Superior temporal gyrus (tissue), 1 donor: Measurements from ENCODE around the gene ALG8.
"Not testable (repeated sequence)": the region's sequence is repeated elsewhere in the genome, so short reads cannot be mapped to it uniquely, and the experiment has no call there.

Experiments
- DNase-seq: peaks from one replicate; pipeline ENCODE4 v3.0.0-alpha.2; 2016; ENCODE audit errors: extremely low spot score

ALG8 gene

GRCh38 chr11:78100676-78101472, 38.6 kb downstream of the ALG8 start:
- peak; percentile 58 for DNase-seq

DNA sequence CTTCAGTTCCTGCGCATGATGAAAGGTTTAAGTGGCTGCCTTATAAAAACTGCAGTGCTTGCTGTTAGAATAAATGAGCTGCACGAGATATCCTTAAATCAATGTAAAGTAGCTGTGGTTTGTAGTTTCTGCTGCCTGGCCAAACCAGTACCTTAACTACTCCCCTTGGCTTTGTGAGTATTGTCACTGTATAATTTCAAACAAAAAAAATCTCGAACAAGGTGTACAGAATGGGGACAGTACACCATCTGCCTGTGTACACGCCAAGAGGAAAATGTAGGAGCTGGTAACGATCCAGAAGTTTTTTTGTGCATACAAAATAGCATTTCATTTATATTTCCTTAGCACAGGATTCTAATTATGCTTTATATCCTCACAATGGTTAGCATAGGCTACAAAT, 39.2 kb downstream of the ALG8 start:
- peak; percentile 51 for DNase-seq

GRCh38 chr11:78099666-78100065, 39.8 kb downstream of the ALG8 start:
- no peak for DNase-seq

DNA sequence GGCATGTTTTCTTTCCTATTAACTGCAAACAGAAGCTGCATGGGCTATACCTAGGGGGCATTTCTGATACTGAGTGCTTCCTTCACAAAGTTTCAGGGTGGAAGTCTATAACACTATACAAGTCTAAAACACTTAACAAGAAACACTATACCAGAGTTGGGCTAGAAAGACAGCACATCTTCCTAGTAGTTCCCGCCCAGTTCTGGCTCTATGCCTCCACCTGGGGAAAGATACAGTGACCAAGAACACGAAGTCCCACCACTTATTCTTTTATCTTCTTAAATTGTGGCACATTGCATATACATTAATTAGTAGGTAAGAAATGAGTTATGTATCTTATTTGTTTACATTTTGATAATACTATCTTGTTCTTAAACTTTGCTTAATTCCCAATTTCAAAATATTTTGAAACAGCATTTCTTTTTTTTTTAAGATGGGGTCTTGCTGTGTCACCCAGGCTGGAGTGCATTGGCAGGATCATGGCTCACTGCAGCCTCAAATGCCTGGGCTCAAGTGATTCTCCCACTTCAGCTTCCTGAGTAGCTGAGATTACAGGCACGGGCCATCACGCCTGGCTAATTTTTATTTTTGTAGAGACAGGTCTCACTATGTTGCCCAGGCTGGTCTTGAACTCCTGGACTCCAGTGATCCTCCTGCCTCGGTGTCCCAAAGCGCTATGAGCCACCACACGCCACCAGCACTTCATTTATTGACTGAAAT, 41.6 kb downstream of the ALG8 start:
- no peak for DNase-seq

DNA sequence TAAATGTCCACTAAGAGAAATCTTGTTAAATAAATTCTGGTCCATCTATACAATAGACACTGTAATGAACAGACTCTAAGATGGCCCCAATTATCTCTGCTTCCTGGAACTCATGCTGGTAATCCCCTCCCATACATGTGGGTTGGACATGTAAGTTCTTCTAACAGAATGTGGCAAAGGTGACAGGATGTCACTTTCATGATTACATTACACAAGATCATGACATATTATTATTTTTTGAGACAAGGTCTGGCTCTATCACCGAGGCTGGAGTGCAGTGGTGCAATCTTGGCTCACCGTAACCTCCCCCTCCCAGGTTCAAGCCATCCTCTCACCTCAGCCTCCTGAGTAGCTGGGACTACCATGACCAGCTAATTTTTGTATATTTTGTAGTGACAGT, 45.2 kb downstream of the ALG8 start:
- DNase-seq, result no peak

DNA sequence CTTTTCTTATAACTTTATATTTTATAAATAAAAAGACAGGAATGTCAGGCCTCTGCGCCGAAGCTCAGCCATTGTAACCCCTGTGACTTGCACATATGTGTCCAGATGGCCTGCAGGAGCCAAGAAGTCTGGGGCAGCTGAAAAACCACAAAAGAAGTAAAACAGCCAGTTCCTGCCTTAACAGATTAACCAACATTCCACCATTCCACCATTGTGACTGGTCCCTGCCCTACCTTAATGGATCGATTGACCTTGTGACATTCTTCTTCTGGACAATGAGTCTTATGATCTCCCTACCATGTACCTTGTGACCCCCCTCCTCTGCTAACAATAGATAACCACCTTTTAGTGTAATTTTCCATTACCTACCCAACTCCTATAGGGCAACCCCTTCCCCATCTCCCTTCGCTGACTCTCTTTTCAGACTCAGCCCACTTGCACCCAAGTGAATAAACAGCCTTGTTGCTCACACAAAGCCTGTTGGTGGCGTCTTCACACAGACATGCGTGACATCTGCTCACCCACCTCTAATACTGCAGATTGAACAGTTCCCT, 52.8 kb downstream of the ALG8 start:
- not testable (repeated sequence) for DNase-seq

DNA sequence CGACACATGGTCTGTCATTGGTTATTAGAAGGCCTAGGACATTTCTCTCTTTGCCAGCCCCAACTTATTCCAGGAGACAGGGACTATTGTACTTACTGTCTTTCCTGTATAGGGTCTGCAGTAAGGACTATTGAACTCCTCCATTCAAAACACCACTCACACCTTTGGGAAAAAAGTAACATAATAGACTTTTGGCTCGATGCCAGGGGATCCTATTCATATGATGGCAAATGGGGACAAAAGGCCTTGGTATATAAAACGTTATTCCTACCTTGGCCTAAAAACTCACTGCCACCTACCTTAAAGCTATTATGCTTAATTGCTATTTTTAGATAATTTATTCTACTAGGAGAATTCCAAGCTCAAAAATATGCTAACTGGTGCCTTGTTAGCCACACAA, 53.5 kb downstream of the ALG8 start:
- DNase-seq, result no peak

DNA sequence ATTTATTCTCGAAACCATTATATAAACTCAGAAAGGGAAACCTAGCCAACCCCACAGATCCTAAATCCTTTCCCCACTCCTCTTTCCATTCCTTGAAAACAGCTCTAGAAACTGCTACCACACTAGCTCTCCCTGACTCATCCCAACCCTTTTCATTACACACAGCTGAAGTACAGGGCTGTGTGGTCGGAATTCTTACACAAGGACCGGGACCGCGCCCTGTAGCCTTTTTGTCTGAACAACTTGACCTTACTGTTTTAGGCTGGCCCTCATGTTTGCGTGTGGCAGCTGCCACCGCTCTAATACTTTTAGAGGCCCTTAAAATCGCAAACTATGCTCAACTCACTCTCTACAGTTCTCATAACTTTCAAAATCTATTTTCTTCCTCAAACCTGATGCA, 54.9 kb downstream of the ALG8 start:
- DNase-seq, result not testable (repeated sequence)

GRCh38 chr11:78083021-78083420, 56.4 kb downstream of the ALG8 start:
- DNase-seq, result no peak

GRCh38 chr11:78082146-78082545, 57.3 kb downstream of the ALG8 start:
- DNase-seq, result no peak

DNA sequence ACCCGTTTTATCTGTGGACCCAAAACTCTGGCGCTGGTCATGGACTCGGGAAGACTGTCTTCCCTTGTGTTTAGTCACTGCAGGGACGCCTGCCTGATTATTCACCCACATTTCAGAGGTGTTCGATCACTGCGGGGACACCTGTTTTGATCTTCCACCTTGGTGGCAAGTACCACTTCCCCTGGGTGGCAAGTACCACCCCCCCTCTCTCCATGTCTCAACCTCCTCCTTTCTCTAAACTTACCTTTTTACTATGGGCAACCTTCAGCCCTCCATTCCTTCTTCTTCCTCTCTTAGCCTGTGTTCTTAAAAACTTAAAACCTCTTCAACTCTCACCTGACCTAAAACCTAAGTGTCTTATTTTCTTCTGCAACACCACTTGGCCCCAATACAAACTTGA, 57.8 kb downstream of the ALG8 start:
- DNase-seq, result no peak

- DNase-seq, result no peak
These were observed 58.5 kb downstream of the ALG8 start for GRCh38 chr11:78080818-78081495.

- no peak for DNase-seq
These were observed 59.2 kb downstream of the ALG8 start for GRCh38 chr11:78080084-78080817.

DNA sequence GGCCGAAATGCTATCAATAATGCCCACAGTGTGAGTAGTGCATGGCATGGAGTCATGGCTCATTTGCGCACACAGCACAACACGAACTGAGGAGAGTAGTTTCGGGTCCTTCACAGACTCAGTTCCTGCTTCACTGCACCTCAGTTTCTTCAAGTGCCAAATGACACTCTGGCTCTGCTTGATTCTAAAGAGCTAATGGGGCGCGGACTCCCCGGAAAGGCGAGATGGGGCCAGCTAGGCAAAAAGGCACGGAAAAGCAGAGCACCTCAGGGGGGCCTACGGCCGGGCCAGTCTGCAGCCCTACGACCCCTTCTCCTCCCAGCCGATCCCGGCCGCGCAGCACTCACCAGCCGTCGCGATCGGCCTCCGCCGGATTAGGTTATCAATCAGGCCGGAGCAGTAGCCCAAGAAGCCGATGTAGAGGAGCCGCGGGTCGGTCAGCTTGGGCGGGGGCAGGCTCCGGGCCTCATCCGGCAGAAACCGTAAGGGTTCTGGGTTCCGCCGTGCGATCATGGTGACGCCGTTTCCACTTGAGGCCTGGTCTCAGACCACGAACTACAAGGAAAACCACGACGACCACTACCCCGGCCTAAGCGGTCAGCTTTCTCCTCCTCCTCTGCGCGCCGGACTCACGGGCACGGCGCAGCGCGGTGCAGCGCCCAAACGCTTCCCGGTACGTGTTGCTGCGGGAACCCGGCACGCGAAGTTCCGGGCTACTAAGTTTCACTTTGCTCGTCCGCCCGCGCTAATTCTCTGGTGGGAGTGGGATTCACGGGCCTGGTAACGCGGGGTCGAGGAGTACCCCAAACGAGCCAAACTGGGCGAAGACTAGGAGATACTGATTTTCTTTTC, 60.0 kb downstream of the ALG8 start, which contains the start of gene NDUFC2:
Gene NDUFC2 (minus strand): TSS at position 631 of the 852 bp plus-strand sequence. CDS start 118 bp downstream, at position 513.
- peak; percentile 88 for DNase-seq

GRCh38 chr11:78078218-78079167, 60.9 kb downstream of the ALG8 start:
- no peak for DNase-seq

GRCh38 chr11:78077592-78077991, 61.8 kb downstream of the ALG8 start:
- DNase-seq, result not testable (repeated sequence)

DNA sequence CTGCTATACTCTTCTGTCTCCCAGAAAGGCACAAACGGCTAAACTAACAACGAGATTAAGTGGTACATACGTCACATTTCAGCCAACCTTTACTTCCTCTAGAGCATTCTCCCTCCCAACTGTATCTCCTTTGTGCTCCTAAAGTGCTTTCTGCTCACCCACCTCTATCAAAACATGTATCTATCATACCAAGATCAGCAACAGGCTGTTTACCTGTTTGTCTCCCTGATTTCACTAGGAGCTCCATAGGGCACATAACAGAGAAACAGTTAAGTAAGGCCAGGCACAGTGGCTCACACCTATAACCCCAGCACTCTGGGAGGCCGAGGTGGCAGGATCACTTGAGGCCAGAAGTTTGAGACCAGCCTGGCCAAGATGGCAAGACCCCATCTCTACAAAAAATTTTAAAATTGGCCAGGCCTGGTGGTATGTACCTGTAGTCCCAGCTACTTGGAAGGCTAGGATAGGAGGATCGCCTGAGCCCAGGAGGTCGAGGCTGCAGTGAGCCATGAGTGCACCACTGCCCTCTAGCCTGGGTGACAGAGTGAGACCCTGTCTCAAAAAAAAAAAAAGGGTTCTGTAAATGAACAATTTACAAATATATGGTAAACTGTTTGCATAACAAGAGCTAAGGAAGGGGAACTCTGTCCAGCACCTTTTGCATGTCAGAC, 62.6 kb downstream of the ALG8 start:
- no peak for DNase-seq

DNA sequence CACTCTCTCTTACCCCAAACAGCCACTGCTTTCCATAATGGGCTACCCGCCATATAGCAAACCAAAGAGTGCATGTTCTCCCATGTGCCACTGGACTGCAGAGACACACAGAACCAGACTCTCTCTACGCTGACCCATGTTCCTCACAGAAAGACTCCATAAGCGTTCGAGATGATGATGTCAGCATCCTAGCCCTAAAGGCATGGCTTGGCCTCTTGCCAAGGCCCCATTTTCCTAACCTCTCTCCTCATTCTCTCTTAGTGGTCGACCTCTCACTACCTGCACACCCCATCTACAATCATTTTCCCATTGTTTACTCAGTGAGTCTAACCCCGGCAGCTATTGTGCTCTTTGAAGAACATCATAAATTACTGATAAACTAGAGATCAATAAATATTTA, 64.7 kb downstream of the ALG8 start:
- no peak for DNase-seq

GRCh38 chr11:78072455-78072854, 67.0 kb downstream of the ALG8 start:
- DNase-seq, result no peak
